Tibial nerve (tissue), 4 donors: ENCODE measurements around the gene NCK2. TPM values are rescaled to one million over a fixed set of nuclear protein-coding genes. Genes with fewer than 3 reads are reported as not detected.

Source experiments
- DNase-seq, 2 donors: peaks; one replicate each; pipeline ENCODE4 v3.0.0-alpha.2; 2019; ENCODE audit warnings: low spot score in 2 of 2
- H3K27ac ChIP-seq, 4 donors: fragments of 200-600 bp; sonication (generic) in 3 of 4; one replicate each; pipeline ENCODE4 v1.5.1; 2017 to 2019; ENCODE audit warnings: mild to moderate bottlenecking in 1 of 4
- H3K27me3 ChIP-seq, 2 donors: fragments of 200-600 bp; sonication (generic) in 1 of 2; one replicate each; pipeline versions ENCODE4 v1.5.1 to v1.6.0; 2017 to 2019
- H3K36me3 ChIP-seq, 3 donors: fragments of 200-600 bp; sonication (generic); one replicate each; pipeline ENCODE4 v1.5.1; 2018 to 2019
- H3K4me1 ChIP-seq, 4 donors: fragments of 200-600 bp; sonication (generic) in 3 of 4; one replicate each; pipeline ENCODE4 v1.5.1; 2017 to 2019
- H3K4me3 ChIP-seq, 4 donors: fragments of 200-600 bp; sonication (generic) in 3 of 4; one replicate each; pipeline ENCODE4 v1.5.1; 2017 to 2019; ENCODE audit warnings: mild to moderate bottlenecking in 1 of 4, moderate library complexity in 1 of 4
- H3K9me3 ChIP-seq, 4 donors: fragments of 200-600 bp; sonication (generic) in 3 of 4; one replicate each; pipeline ENCODE4 v1.5.1; 2017 to 2019
- EP300 ChIP-seq, 2 donors: sonication (generic); formaldehyde crosslinking; IDR thresholded peaks; one replicate each; pipeline ENCODE4 v1.6.1; 2017; ENCODE audit warnings: antibody characterized with exemption in 2 of 2, mild to moderate bottlenecking in 1 of 2
- POLR2A ChIP-seq, 2 donors: fragments of 450-650 bp; IDR thresholded peaks; one replicate each; pipeline ENCODE4 v1.6.1; 2017; ENCODE audit warnings: antibody characterized with exemption in 2 of 2, mild to moderate bottlenecking in 2 of 2, moderate library complexity in 2 of 2
- WGBS, 2 donors: methylation state at CpG; one replicate each; pipeline ENCODE4 v1.1.5; 2018; 5-methylcytosine and 5-hydroxymethylcytosine counted together
- total RNA-seq, 4 donors: library from RNA; depleted of rRNA; stranded (reverse); fragments of >200 nt; gene quantifications; one replicate each; pipeline ENCODE4 v1.1.0, GENCODE V29; 2016
- TF ChIP-seq, protein P1 (sequence below), 5 experiments: fragments of 200-600 bp in 3 of 5; fragments of 450-650 bp in 2 of 5; sonication (generic) in 3 of 5; IDR thresholded peaks; one replicate each; pipeline ENCODE4 v1.5.1; 2016 to 2019; ENCODE audit warnings: antibody characterized with exemption in 5 of 5, mild to moderate bottlenecking in 3 of 5, moderate library complexity in 2 of 5

NCK2 gene
- total RNA-seq, 4 donors from 2014 or later, result 22.6 to 35.9 (median 28.1) TPM

DNA sequence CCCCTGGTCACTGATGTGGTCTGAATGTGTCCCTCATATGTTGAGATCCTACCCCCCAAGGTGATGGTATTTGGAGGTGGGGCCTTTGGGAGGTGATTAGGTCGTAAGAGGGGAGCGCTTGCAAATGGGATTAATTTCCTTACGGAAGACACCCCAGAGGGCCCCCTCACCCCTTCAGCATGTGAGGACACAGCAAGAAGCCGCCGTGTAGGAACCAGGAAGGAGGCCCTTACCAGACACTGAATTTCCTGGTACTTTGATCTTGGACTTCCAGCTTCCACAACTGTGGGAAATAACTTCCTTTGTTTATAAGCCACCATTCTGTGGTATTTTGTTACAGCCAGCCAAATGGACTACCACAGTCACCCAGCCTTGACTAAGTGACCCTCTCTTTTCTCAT is 35.9 kb downstream of the NCK2 start:
- TF ChIP-seq, protein P1, sequence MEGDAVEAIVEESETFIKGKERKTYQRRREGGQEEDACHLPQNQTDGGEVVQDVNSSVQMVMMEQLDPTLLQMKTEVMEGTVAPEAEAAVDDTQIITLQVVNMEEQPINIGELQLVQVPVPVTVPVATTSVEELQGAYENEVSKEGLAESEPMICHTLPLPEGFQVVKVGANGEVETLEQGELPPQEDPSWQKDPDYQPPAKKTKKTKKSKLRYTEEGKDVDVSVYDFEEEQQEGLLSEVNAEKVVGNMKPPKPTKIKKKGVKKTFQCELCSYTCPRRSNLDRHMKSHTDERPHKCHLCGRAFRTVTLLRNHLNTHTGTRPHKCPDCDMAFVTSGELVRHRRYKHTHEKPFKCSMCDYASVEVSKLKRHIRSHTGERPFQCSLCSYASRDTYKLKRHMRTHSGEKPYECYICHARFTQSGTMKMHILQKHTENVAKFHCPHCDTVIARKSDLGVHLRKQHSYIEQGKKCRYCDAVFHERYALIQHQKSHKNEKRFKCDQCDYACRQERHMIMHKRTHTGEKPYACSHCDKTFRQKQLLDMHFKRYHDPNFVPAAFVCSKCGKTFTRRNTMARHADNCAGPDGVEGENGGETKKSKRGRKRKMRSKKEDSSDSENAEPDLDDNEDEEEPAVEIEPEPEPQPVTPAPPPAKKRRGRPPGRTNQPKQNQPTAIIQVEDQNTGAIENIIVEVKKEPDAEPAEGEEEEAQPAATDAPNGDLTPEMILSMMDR (IDR thresholded peaks at IDR 0.05), result no peak
- TF ChIP-seq EP300 (IDR thresholded peaks at IDR 0.05) (no peak), POLR2A (IDR thresholded peaks at IDR 0.05) (no peak)
- H3K4me3 ChIP-seq, result no peak overlapping the region
- no peaks in the 10 kb centered on the region for H3K9me3 ChIP-seq
- 80% methylated on average over 5 of the region's 5 CpGs for WGBS, 2 donors
- H3K4me1 ChIP-seq, result peaks cover 0 to 34% (median 15%) of the 10 kb centered on the region in 4 donors
- no peaks in the 10 kb centered on the region for H3K27me3 ChIP-seq
- H3K27ac ChIP-seq, result no peak overlapping the region
- DNase-seq, result no peak
- H3K36me3 ChIP-seq, result no peaks in the 10 kb centered on the region

DNA sequence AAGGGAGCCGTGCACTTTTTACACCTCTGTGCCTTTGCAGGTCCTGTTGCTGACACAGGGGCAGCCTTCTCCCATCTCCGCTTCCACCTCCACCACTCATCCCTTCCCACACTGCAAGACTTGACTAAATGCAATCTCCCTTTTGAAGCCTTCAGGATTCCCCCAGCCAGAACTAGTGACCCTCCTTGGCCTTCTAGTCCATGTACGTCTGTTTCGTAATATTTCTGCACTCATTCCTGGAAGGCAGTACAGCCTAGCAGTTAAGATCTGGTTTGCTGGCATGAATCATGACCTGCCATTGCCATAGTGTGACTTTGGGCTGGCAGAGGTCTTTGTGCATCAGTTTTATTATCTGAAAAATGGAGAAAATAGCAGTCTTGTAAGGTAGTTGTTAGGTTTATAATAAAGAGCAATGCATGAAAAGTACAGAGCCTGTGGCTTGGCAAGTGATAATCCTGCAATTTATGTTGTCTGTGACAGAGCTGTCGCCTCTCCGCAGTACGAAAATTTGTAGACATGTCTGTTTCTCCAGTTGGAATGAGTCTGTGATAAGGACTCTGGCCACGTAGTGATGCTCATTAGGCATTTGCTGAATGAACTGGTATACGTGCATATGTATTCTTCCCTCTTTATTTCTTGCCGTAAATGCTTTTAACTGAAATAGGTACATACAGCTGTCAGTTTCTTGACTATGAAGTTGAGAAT is 36.7 kb downstream of the NCK2 start:
- peaks cover 0 to 29% (median 14%) of the 10 kb centered on the region in 4 donors for H3K4me1 ChIP-seq
- TF ChIP-seq, protein P1 (IDR thresholded peaks at IDR 0.05), result no peak
- TF ChIP-seq EP300 (IDR thresholded peaks at IDR 0.05) (no peak), POLR2A (IDR thresholded peaks at IDR 0.05) (no peak)
- DNase-seq, result no peak
- no peaks in the 10 kb centered on the region for H3K36me3 ChIP-seq
- no peaks in the 10 kb centered on the region for H3K9me3 ChIP-seq
- no peak overlapping the region for H3K27ac ChIP-seq
- no peaks in the 10 kb centered on the region for H3K27me3 ChIP-seq
- 79 to 80% methylated on average over 10 of the region's 10 CpGs for WGBS, 2 donors
- H3K4me3 ChIP-seq, result no peak overlapping the region

DNA sequence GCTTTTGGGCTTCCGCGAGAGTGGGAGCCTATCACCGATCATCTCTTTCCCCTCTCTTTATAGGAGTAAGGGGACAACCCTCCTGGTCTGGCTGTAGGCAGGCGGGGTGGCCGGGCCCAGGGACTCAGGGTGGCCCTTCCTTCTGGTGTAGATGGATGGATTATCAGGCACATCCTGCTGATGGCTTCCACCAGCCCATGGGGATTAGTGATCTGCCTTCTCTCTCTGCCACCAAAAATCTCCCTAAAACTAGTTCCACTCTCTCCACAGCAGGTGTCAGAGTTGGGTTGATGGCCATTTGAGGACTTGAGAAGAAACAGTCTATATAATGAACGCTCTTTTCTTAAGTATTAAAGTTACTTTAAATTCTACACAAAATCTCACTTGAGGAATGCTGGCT is 37.4 kb downstream of the NCK2 start:
- Histone ChIP-seq H3K36me3 (no peaks in the 10 kb centered on the region), H3K4me1 (peaks cover 0 to 28% (median 14%) of the 10 kb centered on the region in 4 donors), H3K27me3 (no peaks in the 10 kb centered on the region), H3K4me3 (no peak overlapping the region), H3K9me3 (no peaks in the 10 kb centered on the region), H3K27ac (no peak overlapping the region)
- DNase-seq, result no peak
- WGBS, 2 donors, result 87 to 90% methylated on average over 6 of the region's 6 CpGs
- no peak for TF ChIP-seq POLR2A (IDR thresholded peaks at IDR 0.05)
- no peak for TF ChIP-seq EP300 (IDR thresholded peaks at IDR 0.05)
- TF ChIP-seq, protein P1 (IDR thresholded peaks at IDR 0.05), result no peak

DNA sequence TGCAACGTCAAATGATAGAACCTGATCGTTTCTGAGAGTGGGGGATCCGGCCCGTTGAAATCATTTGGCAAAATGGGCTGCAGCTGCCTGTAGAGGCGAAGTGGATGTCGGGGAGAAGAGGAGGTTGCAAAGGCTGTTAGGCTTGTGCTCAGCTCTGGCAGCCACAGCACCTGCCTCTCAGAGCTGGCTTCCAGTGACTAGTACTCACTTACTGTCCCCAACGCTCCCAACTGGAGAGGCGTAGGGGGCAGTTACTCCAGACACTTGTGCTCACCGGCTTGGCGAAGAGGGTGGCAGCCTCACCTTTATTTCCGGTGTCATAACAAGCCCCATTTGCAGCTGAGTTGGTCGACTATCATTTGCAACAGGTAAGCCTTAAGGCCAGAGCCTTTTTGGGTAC is 37.9 kb downstream of the NCK2 start:
- 86 to 88% methylated on average over 12 of the region's 12 CpGs for WGBS, 2 donors
- TF ChIP-seq, protein P1 (IDR thresholded peaks at IDR 0.05), result no peak
- TF ChIP-seq POLR2A (IDR thresholded peaks at IDR 0.05) (no peak), EP300 (IDR thresholded peaks at IDR 0.05) (no peak)
- DNase-seq, result no peak
- H3K27ac ChIP-seq, result no peak overlapping the region
- no peak overlapping the region for H3K4me3 ChIP-seq
- no peaks in the 10 kb centered on the region for H3K36me3 ChIP-seq
- H3K9me3 ChIP-seq, result no peaks in the 10 kb centered on the region
- peaks cover 0 to 29% (median 14%) of the 10 kb centered on the region in 4 donors for H3K4me1 ChIP-seq
- no peaks in the 10 kb centered on the region for H3K27me3 ChIP-seq

DNA sequence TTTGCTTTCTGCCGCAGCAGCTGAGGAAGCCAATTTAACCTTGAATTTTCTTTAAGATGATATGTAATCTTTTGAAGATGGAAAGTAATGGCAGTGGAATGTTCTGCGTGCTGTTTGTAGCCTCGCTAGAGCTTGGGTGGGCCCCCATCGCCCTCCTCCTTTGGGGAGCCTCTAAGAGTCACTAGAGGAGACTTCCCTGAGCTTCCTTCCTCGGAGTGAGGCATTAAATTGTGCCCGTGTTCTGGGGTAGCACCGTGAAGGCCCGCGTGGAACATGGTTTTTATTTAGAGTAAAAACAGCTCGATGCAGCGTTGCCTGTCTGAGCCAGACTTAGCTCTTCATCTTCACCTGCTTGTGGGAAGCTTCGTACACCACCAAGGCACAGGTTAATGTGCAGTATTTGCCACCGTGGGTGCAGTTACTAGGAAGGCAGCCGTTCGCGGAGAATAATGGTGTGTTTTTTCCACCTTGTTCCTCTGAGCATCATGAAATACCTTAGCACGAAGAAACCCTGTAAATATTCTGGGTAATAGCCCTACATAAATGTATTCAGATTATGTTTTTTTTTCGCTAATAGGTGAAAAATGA is 38.5 kb downstream of the NCK2 start:
- TF ChIP-seq POLR2A (IDR thresholded peaks at IDR 0.05) (no peak), EP300 (IDR thresholded peaks at IDR 0.05) (no peak)
- TF ChIP-seq, protein P1 (IDR thresholded peaks at IDR 0.05), result no peak
- no peaks in the 10 kb centered on the region for H3K36me3 ChIP-seq
- no peak overlapping the region for H3K27ac ChIP-seq
- H3K4me1 ChIP-seq, result peaks cover 0 to 28% (median 13%) of the 10 kb centered on the region in 4 donors
- H3K4me3 ChIP-seq, result no peak overlapping the region
- no peaks in the 10 kb centered on the region for H3K27me3 ChIP-seq
- H3K9me3 ChIP-seq, result no peaks in the 10 kb centered on the region
- DNase-seq, result no peak
- WGBS, 2 donors, result 75 to 84% methylated on average over 18 of the region's 18 CpGs
